Uterus (tissue), 4 donors: ENCODE data around the gene ELF5. TPM values are rescaled to one million over a fixed set of nuclear protein-coding genes. Genes with fewer than 3 reads are reported as not detected.

Experiments
- DNase-seq, 2 donors: peaks; one replicate each; pipeline ENCODE4 v3.0.0-alpha.2; 2019 to 2020
- H3K27ac ChIP-seq, 2 donors: fragments of 200-600 bp; sonication (generic); 1 replicate in 1 of 2; 2 replicates in 1 of 2; pipeline ENCODE4 v1.5.1; 2016 to 2018
- H3K27me3 ChIP-seq, 2 donors: fragments of 200-600 bp; sonication (generic); one replicate each; pipeline ENCODE4 v1.5.1; 2018 to 2019; ENCODE audit warnings: control low read depth in 1 of 2
- H3K36me3 ChIP-seq, 2 donors: fragments of 200-600 bp; sonication (generic); one replicate each; pipeline ENCODE4 v1.5.1; 2019; ENCODE audit warnings: control low read depth in 1 of 2
- H3K4me1 ChIP-seq, 2 donors: fragments of 200-600 bp; sonication (generic); one replicate each; pipeline ENCODE4 v1.5.1; 2018 to 2019; ENCODE audit warnings: control low read depth in 1 of 2
- H3K4me3 ChIP-seq, 2 donors: fragments of 200-600 bp; sonication (generic); 1 replicate in 1 of 2; 2 replicates in 1 of 2; pipeline ENCODE4 v1.5.1; 2018 to 2019; ENCODE audit warnings: mild to moderate bottlenecking in 1 of 2
- H3K9me3 ChIP-seq, 2 donors: fragments of 200-600 bp; sonication (generic); one replicate each; pipeline ENCODE4 v1.5.1; 2019; ENCODE audit warnings: control low read depth in 1 of 2
- CTCF ChIP-seq, 4 experiments: fragments of 200-600 bp in 2 of 4; fragments of 450-650 bp in 2 of 4; sonication (generic) in 2 of 4; IDR thresholded peaks; one replicate each; pipeline ENCODE4 v1.5.1; 2016 to 2019; ENCODE audit warnings: antibody characterized with exemption in 4 of 4, mild to moderate bottlenecking in 2 of 4, moderate library complexity in 1 of 4
- POLR2A ChIP-seq, 2 donors: fragments of 450-650 bp; IDR thresholded peaks; one replicate each; pipeline ENCODE4 v1.6.1; 2016; ENCODE audit warnings: antibody characterized with exemption in 2 of 2, mild to moderate bottlenecking in 1 of 2, moderate library complexity in 1 of 2
- intact Hi-C: fragments of 100-400 bp; cut with DNase I; formaldehyde crosslinking; loops from one replicate; pipeline ENCODE4 v1.15.1; 2023; ENCODE audit warnings: low total_unique reads
- total RNA-seq, 4 donors: library from RNA; depleted of rRNA in 3 of 4; stranded (reverse); fragments of >200 nt in 3 of 4; gene quantifications; one replicate each; pipeline versions ENCODE4 v1.1.0 to v1.2.4, GENCODE V29; 2014 to 2023
- donor health status: DM: yes; HTN: yes; CAD: no.

The ELF5 gene
- total RNA-seq, 4 donors from 2014 or later = not detected

GRCh38 chr11:34448223-34448994 is 65.2 kb downstream of the ELF5 start:
- no peak for DNase-seq
- intact Hi-C loops = no loop called here
- H3K4me1 ChIP-seq = peaks cover 0 to 5% of the 10 kb centered on the region in 2 donors
- no peaks in the 10 kb centered on the region for H3K9me3 ChIP-seq
- H3K27me3 ChIP-seq = no peaks in the 10 kb centered on the region
- no peaks in the 10 kb centered on the region for H3K36me3 ChIP-seq
- no peak overlapping the region for H3K27ac ChIP-seq
- no peak for TF ChIP-seq CTCF (IDR thresholded peaks at IDR 0.05)
- no peak for TF ChIP-seq POLR2A (IDR thresholded peaks at IDR 0.05)
- H3K4me3 ChIP-seq = no peak overlapping the region

GRCh38 chr11:34447044-34447443 is 66.5 kb downstream of the ELF5 start:
- H3K27ac ChIP-seq = no peak overlapping the region
- TF ChIP-seq CTCF (IDR thresholded peaks at IDR 0.05) (no peak), POLR2A (IDR thresholded peaks at IDR 0.05) (no peak)
- H3K27me3 ChIP-seq = no peaks in the 10 kb centered on the region
- intact Hi-C loops = no loop called here
- no peaks in the 10 kb centered on the region for H3K36me3 ChIP-seq
- no peak overlapping the region for H3K4me3 ChIP-seq
- H3K9me3 ChIP-seq = no peaks in the 10 kb centered on the region
- peaks cover 0 to 5% of the 10 kb centered on the region in 2 donors for H3K4me1 ChIP-seq
- no peak for DNase-seq

GRCh38 chr11:34446386-34446785 is 67.2 kb downstream of the ELF5 start:
- Histone ChIP-seq H3K36me3 (no peaks in the 10 kb centered on the region), H3K4me1 (peaks cover 0 to 5% of the 10 kb centered on the region in 2 donors), H3K4me3 (no peak overlapping the region), H3K27me3 (no peaks in the 10 kb centered on the region), H3K27ac (no peak overlapping the region), H3K9me3 (no peaks in the 10 kb centered on the region)
- TF ChIP-seq POLR2A (IDR thresholded peaks at IDR 0.05) = no peak
- TF ChIP-seq CTCF (IDR thresholded peaks at IDR 0.05) = no peak
- intact Hi-C loops = no loop called here
- no peak for DNase-seq

- Histone ChIP-seq H3K4me3 (no peak overlapping the region), H3K9me3 (no peaks in the 10 kb centered on the region), H3K36me3 (no peaks in the 10 kb centered on the region), H3K27ac (no peak overlapping the region), H3K4me1 (peaks cover 0 to 5% of the 10 kb centered on the region in 2 donors), H3K27me3 (no peaks in the 10 kb centered on the region)
- no peak for TF ChIP-seq POLR2A (IDR thresholded peaks at IDR 0.05)
- TF ChIP-seq CTCF (IDR thresholded peaks at IDR 0.05) = no peak
- no peak for DNase-seq
- intact Hi-C loops = no loop called here
Measured at GRCh38 chr11:34445956-34446355, 67.6 kb downstream of the ELF5 start.

GRCh38 chr11:34444428-34444827 is 69.2 kb downstream of the ELF5 start:
- no peak for DNase-seq
- no peak overlapping the region for H3K4me3 ChIP-seq
- H3K4me1 ChIP-seq = peaks cover 0 to 5% of the 10 kb centered on the region in 2 donors

More at GRCh38 chr11:34444428-34444827, 69.2 kb downstream of the ELF5 start:
- Histone ChIP-seq H3K9me3 (no peaks in the 10 kb centered on the region), H3K36me3 (no peaks in the 10 kb centered on the region), H3K27ac (no peak overlapping the region), H3K27me3 (no peaks in the 10 kb centered on the region)
- intact Hi-C loops = no loop called here
- TF ChIP-seq CTCF (IDR thresholded peaks at IDR 0.05) = no peak
- TF ChIP-seq POLR2A (IDR thresholded peaks at IDR 0.05) = no peak
